GM18498 (cell line): Measurements from ENCODE around the gene SUMF2.
"Not testable (repeated sequence)": the region's sequence is repeated elsewhere in the genome, so short reads cannot be mapped to it uniquely, and the experiment has no call there.

Experiments
- ATAC-seq: cut with Tn5 transposase; IDR thresholded peaks from one replicate; pipeline ENCODE4 v1.9.1; 2021; ENCODE audit warnings: mild to moderate bottlenecking, moderate library complexity; ENCODE audit not compliant: unreplicated experiment

The SUMF2 gene

DNA sequence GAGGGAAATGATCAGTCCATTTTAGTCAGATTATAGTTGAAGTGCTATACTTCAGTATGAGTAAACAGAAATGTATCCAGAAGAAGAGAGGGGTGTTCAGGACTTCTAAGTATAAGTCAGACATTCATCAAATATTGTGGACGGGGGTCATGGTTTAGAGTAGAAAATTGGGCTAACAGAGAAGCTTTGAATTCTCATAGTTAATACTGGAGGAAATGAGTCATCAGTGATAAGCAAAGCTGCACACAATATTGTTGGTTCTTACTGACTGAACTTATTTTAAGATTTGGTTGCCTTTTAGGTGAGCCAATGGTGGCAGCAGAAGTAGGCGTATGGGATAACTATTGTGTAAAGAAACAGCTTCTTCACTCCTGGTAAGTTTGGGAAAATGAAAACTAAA, 1.7 kb upstream of the SUMF2 start:
- ATAC-seq = no peak

DNA sequence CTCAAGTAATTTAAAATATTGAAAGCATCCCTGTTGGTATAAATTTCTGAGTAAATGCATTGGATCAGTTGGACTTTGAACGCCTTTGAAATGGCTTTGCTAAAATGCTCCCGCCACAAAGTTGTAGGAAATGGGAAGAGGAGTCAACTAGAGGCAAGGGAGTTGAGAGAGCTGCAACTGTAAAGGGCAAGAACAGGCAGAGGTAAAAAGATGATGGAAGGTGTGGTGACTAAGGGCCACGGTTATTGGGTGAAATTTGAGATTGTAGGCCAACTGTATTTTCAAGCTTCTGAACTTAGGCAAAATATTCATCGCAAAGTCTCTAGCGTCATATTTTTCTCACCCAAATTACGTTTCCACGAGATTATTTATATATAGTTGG, 595 bp upstream of the SUMF2 start:
- no peak for ATAC-seq

DNA sequence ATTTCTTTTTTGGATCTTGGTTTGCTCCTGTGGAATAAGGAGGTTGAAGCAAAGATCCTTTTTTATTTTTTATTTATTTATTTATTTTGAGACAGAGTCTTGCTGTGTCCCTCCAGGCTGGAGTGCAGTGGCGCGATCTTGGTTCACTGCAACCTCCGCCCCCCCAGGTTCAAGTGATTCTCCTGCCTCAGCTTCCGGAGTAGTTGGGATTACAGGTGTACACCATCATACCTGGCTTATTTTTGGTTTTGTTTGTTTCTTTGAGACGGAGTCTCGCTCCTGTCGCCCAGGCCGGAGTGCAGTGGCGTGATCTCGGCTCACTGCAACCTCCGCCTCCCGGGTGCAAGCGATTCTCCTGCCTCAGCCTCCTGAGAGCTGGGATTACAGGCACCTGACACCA, 2.3 kb downstream of the SUMF2 start:
- ATAC-seq = not testable (repeated sequence)

DNA sequence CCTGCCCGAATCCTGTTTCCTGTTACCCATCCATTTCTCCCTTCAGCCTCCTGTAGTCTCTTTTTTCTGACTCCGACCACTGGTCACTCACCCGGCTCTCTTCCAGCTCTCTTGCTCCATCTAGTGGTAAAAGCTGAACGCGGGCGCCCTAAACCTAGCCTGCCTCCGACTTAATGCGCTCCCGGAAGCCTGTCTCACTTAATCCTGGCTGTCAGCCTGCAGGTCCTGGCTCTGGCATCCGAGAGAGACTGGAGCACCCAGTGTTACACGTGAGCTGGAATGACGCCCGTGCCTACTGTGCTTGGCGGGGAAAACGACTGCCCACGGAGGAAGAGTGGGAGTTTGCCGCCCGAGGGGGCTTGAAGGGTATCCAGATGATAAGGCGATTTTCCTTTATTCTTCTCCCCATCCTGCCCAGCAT, 10.3 kb downstream of the SUMF2 start:
- peak; percentile 92 for ATAC-seq

DNA sequence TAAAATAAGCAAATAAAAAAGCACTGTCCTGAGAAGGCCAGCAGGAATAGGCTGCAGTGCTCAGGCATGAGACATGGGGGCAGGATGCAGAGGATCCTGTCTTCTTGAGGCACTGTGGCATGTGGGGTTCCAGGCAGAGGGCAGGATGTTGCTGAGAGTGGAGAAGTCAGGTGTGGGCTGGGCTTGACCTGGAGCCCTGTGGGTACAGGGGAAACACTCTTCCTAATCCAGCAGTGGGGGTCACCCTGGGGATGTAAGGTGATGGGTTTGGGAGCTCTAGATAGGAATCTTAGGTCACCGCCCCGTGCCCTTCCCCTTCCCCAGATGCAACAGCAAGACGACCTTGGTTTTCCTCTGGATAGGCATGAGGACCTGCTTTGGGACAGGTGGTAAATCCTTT, 13.6 kb downstream of the SUMF2 start:
- no peak for ATAC-seq

DNA sequence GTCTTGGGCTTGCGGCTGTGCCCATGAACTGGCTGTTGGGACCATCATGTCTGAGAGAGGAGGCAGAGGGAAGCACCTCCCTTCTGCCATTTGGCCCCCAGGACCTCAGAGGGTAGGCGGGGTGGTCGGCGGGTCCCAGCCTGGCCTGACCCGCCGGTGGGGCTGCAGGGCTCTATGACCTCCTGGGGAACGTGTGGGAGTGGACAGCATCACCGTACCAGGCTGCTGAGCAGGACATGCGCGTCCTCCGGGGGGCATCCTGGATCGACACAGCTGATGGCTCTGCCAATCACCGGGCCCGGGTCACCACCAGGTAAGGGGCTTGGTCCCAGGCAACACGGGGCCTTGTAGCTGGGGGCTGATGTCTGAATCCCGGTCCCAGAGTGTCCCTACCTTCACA, 14.1 kb downstream of the SUMF2 start:
- no peak for ATAC-seq

- no peak for ATAC-seq
Measured at GRCh38 chr7:56079450-56080185, 15.5 kb downstream of the SUMF2 start.

GRCh38 chr7:56080726-56081435, 16.8 kb downstream of the SUMF2 start:
- not testable (repeated sequence) for ATAC-seq

- no peak for ATAC-seq
Measured at GRCh38 chr7:56081626-56082340, 17.7 kb downstream of the SUMF2 start.

GRCh38 chr7:56083150-56083785, 19.2 kb downstream of the SUMF2 start:
- no peak for ATAC-seq

DNA sequence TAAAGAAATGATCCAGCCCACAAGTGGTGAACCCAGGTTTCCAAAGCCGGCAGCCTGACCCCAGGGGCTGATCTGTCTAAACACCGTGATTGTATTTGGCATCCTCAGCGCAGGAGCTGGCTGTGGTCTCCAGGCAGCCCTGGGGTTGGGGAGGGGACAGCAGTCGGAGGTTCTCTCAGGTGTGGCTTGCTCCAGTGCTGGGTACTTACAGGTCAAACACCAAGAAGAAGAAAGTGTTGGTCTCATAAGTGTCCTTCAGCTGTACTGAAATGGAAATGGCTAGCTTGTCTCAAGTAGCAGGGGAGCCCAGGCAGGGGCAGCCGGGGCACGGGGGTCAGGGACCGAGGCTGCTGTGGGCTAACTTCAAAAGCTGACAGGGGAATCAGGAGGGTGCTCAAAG, 22.7 kb downstream of the SUMF2 start:
- ATAC-seq = no peak

DNA sequence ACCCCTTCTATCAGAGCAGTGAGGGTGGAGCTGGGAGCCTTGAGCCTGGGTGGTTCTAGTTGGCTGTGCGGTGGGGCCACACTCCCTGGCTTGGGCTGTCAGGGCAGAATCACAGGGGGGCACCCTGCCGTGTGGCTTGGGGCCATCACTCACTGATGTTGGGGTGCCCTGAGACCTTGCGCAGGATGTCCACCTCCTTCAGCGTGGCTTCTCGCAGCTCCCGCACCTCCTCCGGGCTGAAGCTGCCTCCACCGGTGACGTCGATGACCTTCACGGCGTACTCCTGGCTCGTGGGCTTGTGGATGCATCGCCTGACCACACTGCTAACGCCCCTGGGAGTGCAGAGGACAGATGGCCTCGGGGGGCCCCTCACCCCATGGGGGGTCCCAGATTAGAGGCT, 23.4 kb downstream of the SUMF2 start:
- ATAC-seq = no peak

DNA sequence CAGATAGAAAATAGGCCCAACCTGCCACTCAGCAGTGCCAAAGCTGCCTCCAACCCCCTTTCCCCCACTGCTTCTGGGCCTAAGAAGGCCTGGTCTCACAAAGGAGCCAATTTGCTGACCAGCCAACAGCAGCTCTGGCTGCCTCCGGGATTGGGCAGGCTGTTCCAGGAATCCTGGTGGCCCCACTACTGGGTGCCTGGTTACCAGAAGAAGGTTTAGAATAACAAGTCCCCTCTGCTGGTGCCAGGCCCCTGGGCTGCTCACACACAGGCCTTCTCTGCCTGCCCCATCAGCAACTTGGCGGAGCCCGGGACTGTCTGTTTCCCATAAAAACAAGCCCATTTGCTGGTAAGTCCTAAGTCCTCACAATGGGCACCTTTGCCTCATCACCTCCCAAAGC, 27.5 kb downstream of the SUMF2 start:
- no peak for ATAC-seq

GRCh38 chr7:56092388-56092787, 28.3 kb downstream of the SUMF2 start:
- ATAC-seq = not testable (repeated sequence)

- no peak for ATAC-seq
Measured at GRCh38 chr7:56092789-56093531, 28.9 kb downstream of the SUMF2 start, which contains the start of gene PHKG1. Gene PHKG1 (minus strand): TSS chr7:56092952. CDS start chr7:56088941, 4,011 bp downstream.

DNA sequence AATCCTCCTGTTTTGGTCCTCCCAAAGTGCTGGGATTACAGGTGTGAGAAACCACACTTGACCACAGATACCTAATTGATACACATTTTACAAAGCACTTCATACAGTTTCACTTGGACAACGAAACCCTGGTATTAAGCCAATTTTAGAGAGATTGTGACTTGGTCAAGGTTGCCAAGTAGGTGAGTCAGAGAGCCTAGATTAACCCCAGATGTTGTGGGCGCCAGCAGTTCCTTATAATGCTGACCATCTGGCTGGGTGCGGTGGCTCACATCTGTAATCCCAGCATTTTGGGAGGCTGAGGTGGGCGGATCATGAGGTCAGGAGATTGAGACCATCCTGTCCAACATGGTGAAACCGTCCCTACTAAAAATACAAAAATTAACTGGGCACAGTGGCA, 33.6 kb downstream of the SUMF2 start:
- ATAC-seq = no peak

GRCh38 chr7:56098187-56099008, 34.3 kb downstream of the SUMF2 start:
- ATAC-seq = not testable (repeated sequence)

DNA sequence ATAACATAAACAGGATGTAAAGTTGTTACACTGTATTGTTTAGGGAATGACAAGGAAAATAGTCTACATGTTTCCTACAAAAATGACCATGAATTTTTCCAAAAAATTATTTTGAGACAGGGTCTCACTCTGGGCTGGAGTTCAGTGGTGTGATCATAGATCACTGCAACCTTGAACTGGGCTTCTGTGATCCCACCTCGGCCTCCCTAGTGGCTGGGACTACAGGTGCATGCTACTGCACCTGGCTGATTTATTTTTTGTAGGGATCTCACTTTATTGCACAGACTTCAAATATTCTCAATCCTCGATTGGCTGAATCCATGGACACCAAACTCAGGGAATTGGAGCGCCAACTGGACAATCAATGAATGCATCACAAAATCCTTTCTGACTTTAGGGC, 35.6 kb downstream of the SUMF2 start:
- ATAC-seq = no peak

DNA sequence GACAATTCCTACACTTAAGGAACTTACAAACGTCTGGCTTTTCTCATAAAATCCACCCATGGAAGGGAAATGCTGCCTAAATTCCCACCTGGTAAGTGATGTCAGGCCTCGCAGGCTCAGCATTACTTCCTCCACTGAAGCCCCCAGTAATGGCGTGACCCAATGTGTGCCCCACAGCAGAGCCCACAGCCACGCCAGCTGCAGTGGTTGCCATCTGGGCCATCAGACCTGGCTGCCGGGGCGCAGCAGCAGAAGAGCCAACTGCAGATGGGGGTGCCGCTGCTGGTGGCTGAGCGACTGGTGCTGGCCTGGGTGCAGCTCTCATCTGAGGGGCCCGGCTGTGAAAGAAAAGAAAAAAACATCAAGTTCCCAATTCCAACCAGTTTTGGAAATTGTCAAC, 40.1 kb downstream of the SUMF2 start:
- ATAC-seq = not testable (repeated sequence)

GRCh38 chr7:56105508-56105907, 41.4 kb downstream of the SUMF2 start:
- ATAC-seq = peak; percentile 29
